ENCODE measurements around the gene EEF1A2. TPM values are rescaled to one million over a fixed set of nuclear protein-coding genes. Genes with fewer than 3 reads are reported as not detected.

The EEF1A2 gene
- total RNA-seq, 1 donor from 2014 or later: 0.54 TPM

- H3K4me3 ChIP-seq: no peak overlapping the region
- H3K27me3 ChIP-seq: peaks cover 47% of the 10 kb centered on the region
- Mint-ChIP-seq H3K9me3 (peaks cover 30% of the 10 kb centered on the region), H3K27me3 (ENCODE audit: insufficient read depth, low read depth) (peaks cover 12% of the 10 kb centered on the region), H3K4me3 (no peak overlapping the region), H3K4me1 (peaks cover 7% of the 10 kb centered on the region), H3K36me3 (peaks cover 3% of the 10 kb centered on the region), H3K27ac (no peak overlapping the region)
- H3K9ac ChIP-seq: no peak overlapping the region
- H3K27ac ChIP-seq: no peak overlapping the region
- peaks cover 6% of the 10 kb centered on the region for H3F3A ChIP-seq (ENCODE audit: low read depth)
- H2AFZ ChIP-seq (replicated peaks): no peak overlapping the region
- DNase-seq (ENCODE audit: low spot score): no peak
- no peak overlapping the region for H3K4me2 ChIP-seq
- H4K20me1 ChIP-seq (ENCODE audit: low read depth): peaks cover under 1% of the 10 kb centered on the region
- H3K4me1 ChIP-seq: no peaks in the 10 kb centered on the region
- no peaks in the 10 kb centered on the region for H3K79me2 ChIP-seq (ENCODE audit: low read depth)
- no peaks in the 10 kb centered on the region for H3K36me3 ChIP-seq
- no peaks in the 10 kb centered on the region for H3K9me3 ChIP-seq (ENCODE audit: low read depth)
- TF ChIP-seq CTCF (IDR thresholded peaks at IDR 0.05) (no peak), EZH2 (IDR thresholded peaks at IDR 0.05) (no peak), EZH2phosphoT487 (IDR thresholded peaks at IDR 0.05) (no peak)
These were observed 6.4 kb upstream of the EEF1A2 start for GRCh38 chr20:63505281-63505680.

- peaks cover 3% of the 10 kb centered on the region for H3K36me3 Mint-ChIP-seq
- no peak for DNase-seq (ENCODE audit: low spot score)
- Histone ChIP-seq H2AFZ (replicated peaks) (no peak overlapping the region), H3K4me1 (no peaks in the 10 kb centered on the region), H3K9ac (no peak overlapping the region), H3K36me3 (no peaks in the 10 kb centered on the region), H4K20me1 (ENCODE audit: low read depth) (peaks cover 3% of the 10 kb centered on the region), H3F3A (ENCODE audit: low read depth) (peaks cover 6% of the 10 kb centered on the region), H3K27ac (no peak overlapping the region), H3K9me3 (ENCODE audit: low read depth) (no peaks in the 10 kb centered on the region), H3K4me2 (no peak overlapping the region), H3K4me3 (no peak overlapping the region), H3K79me2 (ENCODE audit: low read depth) (no peaks in the 10 kb centered on the region), H3K27me3 (peaks cover 53% of the 10 kb centered on the region)
- TF ChIP-seq EZH2phosphoT487 (IDR thresholded peaks at IDR 0.05) (no peak), CTCF (IDR thresholded peaks at IDR 0.05) (no peak), EZH2 (IDR thresholded peaks at IDR 0.05) (no peak)
- no peak overlapping the region for H3K4me3 Mint-ChIP-seq
- peaks cover 30% of the 10 kb centered on the region for H3K9me3 Mint-ChIP-seq
- peaks cover 11% of the 10 kb centered on the region for H3K27me3 Mint-ChIP-seq (ENCODE audit: insufficient read depth, low read depth)
- H3K4me1 Mint-ChIP-seq: peaks cover 7% of the 10 kb centered on the region
- H3K27ac Mint-ChIP-seq: no peak overlapping the region
These were observed 5.8 kb upstream of the EEF1A2 start for GRCh38 chr20:63504642-63505041.

- DNase-seq (ENCODE audit: low spot score): no peak
- peaks cover 11% of the 10 kb centered on the region for H3K27me3 Mint-ChIP-seq (ENCODE audit: insufficient read depth, low read depth)
- Histone ChIP-seq H3F3A (ENCODE audit: low read depth) (peaks cover 6% of the 10 kb centered on the region), H3K36me3 (no peaks in the 10 kb centered on the region), H3K9ac (no peak overlapping the region), H4K20me1 (ENCODE audit: low read depth) (peaks cover 3% of the 10 kb centered on the region), H3K4me2 (no peak overlapping the region), H3K27ac (no peak overlapping the region), H3K4me3 (no peak overlapping the region), H2AFZ (replicated peaks) (no peak overlapping the region), H3K4me1 (no peaks in the 10 kb centered on the region), H3K9me3 (ENCODE audit: low read depth) (no peaks in the 10 kb centered on the region), H3K79me2 (ENCODE audit: low read depth) (no peaks in the 10 kb centered on the region), H3K27me3 (peaks cover 65% of the 10 kb centered on the region)
- H3K36me3 Mint-ChIP-seq: peaks cover 3% of the 10 kb centered on the region
- TF ChIP-seq EZH2phosphoT487 (IDR thresholded peaks at IDR 0.05): no peak
- TF ChIP-seq CTCF (IDR thresholded peaks at IDR 0.05): no peak
- TF ChIP-seq EZH2 (IDR thresholded peaks at IDR 0.05): no peak
- no peak overlapping the region for H3K27ac Mint-ChIP-seq
- no peak overlapping the region for H3K4me3 Mint-ChIP-seq
- peaks cover 25% of the 10 kb centered on the region for H3K9me3 Mint-ChIP-seq
- H3K4me1 Mint-ChIP-seq: peaks cover 7% of the 10 kb centered on the region
These were observed 4.6 kb upstream of the EEF1A2 start for GRCh38 chr20:63503524-63503923.
